Measurements from ENCODE around the gene SLC25A31.

Gene SLC25A31

GRCh38 chr4:127730142-127730913, at the start of gene SLC25A31:
Gene SLC25A31 (plus strand): TSS chr4:127730400. CDS start chr4:127730546, 146 bp downstream.
- no peak for DNase-seq

GRCh38 chr4:127685292-127685691, 44.9 kb upstream of the SLC25A31 start:
- no peak for DNase-seq

- no peak for DNase-seq
Observed at GRCh38 chr4:127686658-127687057, 43.5 kb upstream of the SLC25A31 start.

GRCh38 chr4:127687580-127687979, 42.6 kb upstream of the SLC25A31 start:
- no peak for DNase-seq

GRCh38 chr4:127698789-127699200, 31.4 kb upstream of the SLC25A31 start:
- DNase-seq: peak; percentile 20

DNA sequence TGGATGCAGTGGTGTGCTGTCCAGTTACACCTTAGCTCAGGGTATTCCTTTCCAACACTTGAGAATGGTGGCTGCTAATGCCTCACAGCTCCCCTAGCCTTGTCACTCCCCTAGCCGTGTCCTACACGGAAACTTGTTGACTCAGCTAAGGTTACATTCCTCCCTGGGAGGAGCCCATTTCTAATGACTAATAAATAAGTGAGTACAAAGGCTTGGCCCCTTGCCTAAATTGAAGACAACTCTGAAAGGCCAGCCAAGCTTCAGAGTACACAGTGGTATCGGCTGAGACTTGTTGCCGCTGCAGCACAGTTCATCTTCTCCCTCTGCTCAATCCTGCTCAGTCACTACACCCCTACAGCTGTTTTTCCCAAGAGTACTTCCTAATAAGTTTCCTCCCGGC, 21.2 kb upstream of the SLC25A31 start:
- no peak for DNase-seq

GRCh38 chr4:127709456-127709855, 20.7 kb upstream of the SLC25A31 start:
- no peak for DNase-seq

- DNase-seq: no peak
Observed at GRCh38 chr4:127731406-127731805, 1.2 kb downstream of the SLC25A31 start.

DNA sequence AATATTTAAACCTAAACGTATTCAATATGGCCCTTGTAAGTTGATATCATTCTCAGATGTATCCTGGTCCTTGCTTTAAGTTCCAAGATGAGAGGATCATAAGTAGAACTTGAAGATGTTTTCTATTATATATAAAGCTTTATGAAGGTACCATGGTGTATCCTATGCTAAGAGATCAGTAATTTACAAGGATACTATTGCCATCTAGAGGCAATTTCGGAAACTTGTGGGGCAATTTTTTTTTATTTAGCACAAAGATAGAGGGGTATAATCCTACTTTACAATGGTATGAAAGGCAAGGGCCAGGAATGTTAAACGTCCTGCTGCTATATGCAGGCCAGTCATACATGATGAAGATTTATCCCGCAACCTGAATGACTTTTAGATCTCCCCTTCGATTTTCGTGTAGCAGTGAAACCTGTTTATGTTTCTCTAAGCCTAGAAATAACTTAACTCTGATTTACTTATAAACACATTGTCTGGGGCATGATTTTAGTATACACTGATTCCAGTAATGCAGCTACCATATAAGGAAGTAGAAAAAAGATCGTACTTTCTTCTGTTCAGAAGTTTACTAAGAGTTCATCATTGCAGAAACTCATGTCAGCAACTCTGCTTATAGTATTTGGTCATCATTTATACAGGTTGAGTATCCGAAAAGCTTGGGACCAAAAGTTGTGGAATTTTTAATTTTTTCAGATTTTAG, 2.6 kb downstream of the SLC25A31 start:
- peak; percentile 71 for DNase-seq

DNA sequence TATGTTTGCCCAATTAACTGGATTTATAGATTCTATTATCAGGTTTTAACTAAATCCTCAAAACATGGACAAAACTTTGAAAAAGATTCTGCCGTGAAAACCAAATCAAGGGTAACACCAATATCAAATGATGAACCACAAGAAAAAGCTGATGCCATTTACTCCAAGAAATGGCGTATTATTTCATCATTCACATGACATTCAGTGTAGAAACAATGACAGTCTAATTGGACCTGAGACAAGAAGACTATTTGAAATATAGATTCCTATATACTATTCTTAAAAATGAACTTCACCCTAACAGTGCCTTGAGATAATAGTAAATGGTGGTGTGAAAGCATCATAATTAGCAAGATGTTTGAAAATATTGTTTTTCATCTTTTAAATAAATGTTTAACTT, 4.8 kb downstream of the SLC25A31 start:
- DNase-seq: no peak

DNA sequence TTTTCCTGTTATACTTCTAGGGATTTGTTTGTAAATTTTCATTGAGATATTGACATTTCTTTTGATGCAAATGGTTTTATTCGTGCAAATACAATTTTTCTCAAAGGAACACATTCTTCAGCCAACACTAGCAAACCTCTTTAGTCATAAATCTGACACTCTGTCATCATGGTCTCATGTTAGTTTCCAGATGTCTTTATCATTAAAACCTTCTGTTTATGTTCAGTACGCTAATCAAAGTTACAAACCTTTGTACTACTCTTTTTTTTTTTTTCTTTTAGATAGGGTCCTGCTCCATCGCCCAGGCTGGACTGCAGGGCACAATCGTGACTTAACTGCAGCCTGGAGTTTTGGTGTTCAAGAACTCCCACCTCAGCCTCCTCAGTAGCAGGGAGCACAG, 7.1 kb downstream of the SLC25A31 start:
- no peak for DNase-seq

GRCh38 chr4:127741247-127741646, 11.0 kb downstream of the SLC25A31 start:
- no peak for DNase-seq

- DNase-seq: no peak
Observed at GRCh38 chr4:127747883-127748282, 17.7 kb downstream of the SLC25A31 start.

GRCh38 chr4:127748957-127749356, 18.8 kb downstream of the SLC25A31 start:
- DNase-seq: no peak

DNA sequence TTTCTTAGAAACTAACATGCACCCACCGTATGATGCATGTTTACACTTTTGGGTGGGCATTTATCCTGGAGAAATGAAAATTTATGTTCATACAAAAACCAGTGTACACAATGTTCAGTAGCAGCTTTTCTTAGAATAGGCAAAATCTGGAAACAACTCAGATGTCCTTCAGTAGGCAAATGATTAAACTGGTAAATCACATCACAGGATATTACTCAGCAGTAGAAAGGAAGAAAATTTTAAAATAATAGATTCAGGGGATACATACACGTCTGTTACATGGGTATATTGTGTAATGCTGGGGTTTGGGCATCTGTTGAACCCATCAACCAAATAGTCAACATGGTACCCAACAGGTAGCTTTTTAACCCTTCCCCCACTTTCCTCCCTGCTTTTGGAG, 26.7 kb downstream of the SLC25A31 start:
- no peak for DNase-seq

- no peak for DNase-seq
Observed at GRCh38 chr4:127759228-127759820, 29.1 kb downstream of the SLC25A31 start.

DNA sequence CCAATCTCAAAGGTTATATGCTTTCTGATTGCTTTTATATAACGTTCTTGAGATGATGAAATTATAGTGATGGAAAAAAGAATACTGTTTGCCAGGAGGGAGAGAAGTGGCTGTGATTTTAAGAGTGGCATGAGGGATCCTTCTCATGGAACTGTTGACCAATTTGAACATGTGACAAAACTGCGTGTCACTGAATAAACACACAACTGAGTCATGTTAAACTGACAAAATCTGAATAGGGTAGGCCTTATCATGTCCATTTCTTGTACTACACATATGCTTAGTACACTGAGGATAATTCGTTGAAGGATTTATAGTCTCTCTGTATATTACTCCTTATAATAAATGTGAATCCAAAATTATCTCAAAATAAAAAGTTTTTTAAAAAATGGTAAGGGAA, 29.7 kb downstream of the SLC25A31 start:
- no peak for DNase-seq

DNA sequence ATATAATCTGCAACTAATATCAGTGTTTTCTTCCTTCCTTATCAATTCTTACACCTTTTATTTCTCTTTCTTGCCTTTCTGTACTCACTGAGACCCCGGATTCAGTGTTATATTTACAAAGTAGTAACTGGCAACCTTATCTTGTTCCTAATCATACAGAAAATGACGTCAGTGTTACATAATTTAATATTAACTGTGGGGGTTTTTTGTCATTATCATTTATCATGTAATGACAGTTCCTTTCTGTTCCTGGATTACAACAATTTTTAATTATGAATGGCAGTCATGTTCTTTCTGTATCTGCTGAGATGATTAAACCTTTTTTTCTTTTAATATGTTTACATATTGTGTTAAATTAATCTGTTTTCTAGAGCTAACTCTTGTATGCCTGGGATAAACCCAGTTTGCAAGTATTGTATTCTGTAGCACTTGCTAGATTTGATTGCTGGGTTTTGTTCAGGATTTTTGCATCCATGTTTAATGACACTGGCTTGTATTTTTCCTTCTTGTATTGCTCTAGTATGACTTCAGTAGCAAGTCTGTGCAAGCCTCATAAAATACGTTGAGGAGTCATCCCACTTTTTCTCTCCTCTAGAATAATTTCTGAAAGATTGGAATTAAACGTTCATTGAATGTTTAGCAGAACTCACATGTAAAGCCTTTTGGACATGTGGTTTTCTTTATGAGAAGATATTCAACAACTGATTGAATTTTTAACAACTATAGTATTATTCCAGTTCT, 41.5 kb downstream of the SLC25A31 start:
- DNase-seq: no peak

DNA sequence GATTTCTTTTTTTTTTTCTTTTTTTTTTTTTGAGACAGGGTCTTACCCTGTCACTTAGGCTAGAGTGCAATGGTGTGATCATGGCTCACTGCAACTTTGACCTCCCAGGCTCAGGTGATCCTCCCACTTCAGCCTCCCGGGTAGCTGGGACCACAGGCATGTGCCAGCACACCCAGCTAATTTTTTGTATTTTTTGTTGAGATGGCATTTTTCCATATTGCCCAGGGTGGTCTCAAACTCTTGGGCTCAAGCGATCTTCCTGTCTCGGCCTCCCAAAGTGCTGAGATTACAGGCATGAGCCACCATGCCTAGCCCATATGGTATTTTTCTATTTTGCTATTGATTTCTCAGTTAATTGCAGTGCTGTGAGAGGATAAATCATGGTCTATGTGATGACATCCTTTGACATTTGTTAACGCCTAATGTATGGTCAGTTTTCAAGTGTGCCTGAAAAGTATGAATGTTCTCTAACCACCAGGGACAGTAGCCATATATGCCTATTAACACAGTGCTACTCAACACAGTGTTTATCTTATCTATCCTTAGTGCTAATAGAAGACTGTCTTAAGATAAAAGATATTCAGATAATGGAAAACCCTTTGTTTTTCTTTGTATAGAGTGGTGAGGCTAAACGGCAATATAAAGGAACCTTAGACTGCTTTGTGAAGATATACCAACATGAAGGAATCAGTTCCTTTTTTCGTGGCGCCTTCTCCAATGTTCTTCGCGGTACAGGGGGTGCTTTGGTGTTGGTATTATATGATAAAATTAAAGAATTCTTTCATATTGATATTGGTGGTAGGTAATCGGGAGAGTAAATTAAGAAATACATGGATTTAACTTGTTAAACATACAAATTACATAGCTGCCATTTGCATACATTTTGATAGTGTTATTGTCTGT, 42.8 kb downstream of the SLC25A31 start:
- no peak for DNase-seq

- no peak for DNase-seq
Observed at GRCh38 chr4:127775843-127776242, 45.6 kb downstream of the SLC25A31 start.

- DNase-seq: no peak
Observed at GRCh38 chr4:127776620-127777019, 46.4 kb downstream of the SLC25A31 start.

GRCh38 chr4:127777487-127777886, 47.3 kb downstream of the SLC25A31 start:
- DNase-seq: no peak
